Body of pancreas (tissue), 4 donors: ENCODE results near the gene SMIM1. TPM values are rescaled to one million over a fixed set of nuclear protein-coding genes. Genes with fewer than 3 reads are reported as not detected.

ENCODE experiments used
- ATAC-seq: fragments of 150-250 bp; one replicate; pipeline ENCODE4 v1.9.1; 2016
- DNase-seq, 4 donors: peaks; one replicate each; pipeline ENCODE4 v3.0.0-alpha.2; 2019
- H3K27ac ChIP-seq, 4 donors: fragments of 200-600 bp; sonication (generic); 1 replicate in 3 of 4; 2 replicates in 1 of 4; pipeline versions ENCODE4 v1.5.1 to v1.6.1; 2016 to 2019; ENCODE audit warnings: mild to moderate bottlenecking in 1 of 4, mixed read lengths in 1 of 4, moderate library complexity in 1 of 4
- H3K27me3 ChIP-seq, 2 donors: fragments of 200-600 bp; sonication (generic); one replicate each; pipeline ENCODE4 v1.6.0; 2016; ENCODE audit warnings: mild to moderate bottlenecking in 1 of 2
- H3K36me3 ChIP-seq, 2 donors: fragments of 200-600 bp; sonication (generic); replicated peaks in 1 of 2; 2 replicates each; pipeline ENCODE4 v1.5.1; 2016; ENCODE audit warnings: low read depth in 2 of 2; ENCODE audit not compliant: insufficient read depth in 1 of 2
- H3K4me1 ChIP-seq: fragments of 200-600 bp; sonication (generic); one replicate; pipeline ENCODE4 v1.6.0; 2016
- H3K4me3 ChIP-seq, 2 donors: fragments of 200-600 bp; sonication (generic); 1 replicate in 1 of 2; 2 replicates in 1 of 2; pipeline ENCODE4 v1.5.1; 2016 to 2019
- H3K9me3 ChIP-seq, 3 donors: fragments of 200-600 bp; sonication (generic); 1 replicate in 2 of 3; 2 replicates in 1 of 3; pipeline ENCODE4 v1.5.1; 2016
- CTCF ChIP-seq, 7 experiments: fragments of 450-650 bp in 4 of 7; fragments of 200-600 bp in 3 of 7; sonication (generic) in 3 of 7; IDR thresholded peaks; one replicate each; pipeline ENCODE4 v1.5.1; 2016 to 2019; ENCODE audit warnings: antibody characterized with exemption in 7 of 7
- POLR2A ChIP-seq, 3 donors: fragments of 450-650 bp; IDR thresholded peaks; one replicate each; pipeline ENCODE4 v1.6.1; 2016; ENCODE audit warnings: antibody characterized with exemption in 3 of 3, mild to moderate bottlenecking in 2 of 3
- WGBS, 2 donors: methylation state at CpG; one replicate each; pipeline ENCODE4 v1.1.5; 2017; 5-methylcytosine and 5-hydroxymethylcytosine counted together
- intact Hi-C: fragments of 100-400 bp; cut with DNase I; formaldehyde crosslinking; loops from one replicate; pipeline ENCODE4 v1.15.1; 2023
- total RNA-seq, 2 donors: library from RNA; depleted of rRNA; stranded (reverse); fragments of >200 nt; gene quantifications; one replicate each; pipeline ENCODE4 v1.1.0, GENCODE V29; 2016

The SMIM1 gene
- total RNA-seq, 2 donors from 2014 or later: 5.2 TPM; not detected in 1

- intact Hi-C loops: no loop called here
- Histone ChIP-seq H3K9me3 (no peaks in the 10 kb centered on the region), H3K27me3 (no peaks in the 10 kb centered on the region), H3K4me1 (peaks cover 48% of the 10 kb centered on the region), H3K36me3 (peaks cover 0 to 16% of the 10 kb centered on the region in 2 donors), H3K27ac (no peak overlapping the region), H3K4me3 (no peak overlapping the region)
- DNase-seq: no peak
- TF ChIP-seq POLR2A (IDR thresholded peaks at IDR 0.05): no peak
- no peak for TF ChIP-seq CTCF (IDR thresholded peaks at IDR 0.05)
- 77 to 90% methylated on average over 8 to 18 of the region's 21 CpGs for WGBS, 2 donors
- ATAC-seq: no peak
These were observed 3.8 kb downstream of the SMIM1 start for GRCh38 chr1:3776231-3776961.

GRCh38 chr1:3777078-3777547, 4.6 kb downstream of the SMIM1 start:
- Histone ChIP-seq H3K4me3 (no peak overlapping the region), H3K9me3 (no peaks in the 10 kb centered on the region), H3K4me1 (peaks cover 40% of the 10 kb centered on the region), H3K27ac (no peak overlapping the region), H3K36me3 (peaks cover 6 to 24% of the 10 kb centered on the region in 2 donors), H3K27me3 (no peaks in the 10 kb centered on the region)
- DNase-seq (no peak), ATAC-seq (no peak)
- WGBS, 2 donors: 68% methylated on average over 7 of the region's 10 CpGs; no CpG with 5 or more reads in 1 of the 2 donors
- TF ChIP-seq POLR2A (IDR thresholded peaks at IDR 0.05) (no peak), CTCF (IDR thresholded peaks at IDR 0.05) (no peak)
- intact Hi-C loops: no loop called here

GRCh38 chr1:3777647-3778589, 5.4 kb downstream of the SMIM1 start:
- intact Hi-C loops: no loop called here
- Histone ChIP-seq H3K4me3 (no peak overlapping the region), H3K27ac (no peak overlapping the region), H3K4me1 (peaks cover 39% of the 10 kb centered on the region), H3K27me3 (no peaks in the 10 kb centered on the region), H3K36me3 (peaks cover 9 to 31% of the 10 kb centered on the region in 2 donors), H3K9me3 (no peaks in the 10 kb centered on the region)
- 24 to 72% methylated on average over 3 to 16 of the region's 20 CpGs for WGBS, 2 donors
- no peak for ATAC-seq
- peak in 1 of 4 donors; percentile 45 for DNase-seq
- TF ChIP-seq POLR2A (IDR thresholded peaks at IDR 0.05) (no peak), CTCF (IDR thresholded peaks at IDR 0.05) (no peak)

- H3K4me3 ChIP-seq: no peak overlapping the region
- H3K9me3 ChIP-seq: no peaks in the 10 kb centered on the region
- 73 to 76% methylated on average over 6 to 14 of the region's 14 CpGs for WGBS, 2 donors
- no peak for TF ChIP-seq POLR2A (IDR thresholded peaks at IDR 0.05)
- TF ChIP-seq CTCF (IDR thresholded peaks at IDR 0.05): no peak
- intact Hi-C loops: no loop called here
- H3K27ac ChIP-seq: no peak overlapping the region
- DNase-seq (no peak), ATAC-seq (no peak)
- no peaks in the 10 kb centered on the region for H3K27me3 ChIP-seq
- peaks cover 31% of the 10 kb centered on the region for H3K4me1 ChIP-seq
- peaks cover 9 to 34% of the 10 kb centered on the region in 2 donors for H3K36me3 ChIP-seq
These were observed 6.2 kb downstream of the SMIM1 start for GRCh38 chr1:3778590-3779264.
